Osteoblast (primary cell): ENCODE measurements around the gene LRRC3. TPM values are rescaled to one million over a fixed set of nuclear protein-coding genes. Genes with fewer than 3 reads are reported as not detected.

Experiments used
- DNase-seq: peaks from one replicate; pipeline ENCODE4 v3.0.0; 2011; ENCODE audit warnings: low spot score, mixed read lengths; ENCODE audit not compliant: insufficient read length; ENCODE audit errors: missing footprints
- H2AFZ ChIP-seq: 2 replicates; pipeline ENCODE4 v1.6.0; 2011; ENCODE audit warnings: mild to moderate bottlenecking, low read length
- H3K27ac ChIP-seq: 2 replicates; pipeline ENCODE4 v1.5.1; 2011; ENCODE audit warnings: mild to moderate bottlenecking, low read depth, low read length, moderate library complexity
- H3K27me3 ChIP-seq: 2 replicates; pipeline ENCODE4 v1.6.0; 2012; ENCODE audit warnings: mild to moderate bottlenecking, control low read depth, inconsistent platforms, low read length, moderate library complexity; ENCODE audit not compliant: insufficient read depth
- H3K36me3 ChIP-seq: 2 replicates; pipeline ENCODE4 v1.5.1; 2011; ENCODE audit warnings: mild to moderate bottlenecking, low read length, control low read depth, moderate library complexity; ENCODE audit not compliant: insufficient read depth
- H3K4me1 ChIP-seq: 2 replicates; pipeline ENCODE4 v1.5.1; 2011; ENCODE audit warnings: mild to moderate bottlenecking, low read length, control low read depth, moderate library complexity; ENCODE audit not compliant: insufficient read depth
- H3K4me2 ChIP-seq: 2 replicates; pipeline ENCODE4 v1.6.0; 2011; ENCODE audit warnings: mild to moderate bottlenecking, low read length; ENCODE audit not compliant: insufficient read depth
- H3K4me3 ChIP-seq: fragments of 200-600 bp; sonication (generic); 3 replicates; pipeline ENCODE4 v1.5.1; 2012; ENCODE audit warnings: mild to moderate bottlenecking, low read length, inconsistent platforms; ENCODE audit not compliant: insufficient read depth
- H3K79me2 ChIP-seq: 2 replicates; pipeline ENCODE4 v1.6.0; 2012; ENCODE audit warnings: mild to moderate bottlenecking, low read length, control low read depth, inconsistent platforms; ENCODE audit not compliant: insufficient read depth
- H3K9me3 ChIP-seq: 2 replicates; pipeline ENCODE4 v1.5.1; 2011; ENCODE audit warnings: low read depth, low read length, control low read depth
- H4K20me1 ChIP-seq: 2 replicates; pipeline ENCODE4 v1.6.0; 2012; ENCODE audit warnings: mild to moderate bottlenecking, low read length, control low read depth; ENCODE audit not compliant: insufficient read depth
- total RNA-seq: library from RNA; depleted of rRNA; stranded (reverse); fragments of >200 nt; gene quantifications from 2 replicates; pipeline ENCODE4 v1.2.3, GENCODE V29; 2012
- TF ChIP-seq, protein P1 (sequence below): IDR thresholded peaks from 2 replicates; pipeline ENCODE4 v1.5.1; 2011; ENCODE audit warnings: mild to moderate bottlenecking, low read depth, low read length, moderate library complexity; ENCODE audit errors: extremely low read depth

The LRRC3 gene
- total RNA-seq, 1 donor = 0.72 TPM

GRCh38 chr21:44495611-44496563 is 40.6 kb downstream of the LRRC3 start:
- H3K27me3 ChIP-seq = peaks cover 12% of the 10 kb centered on the region
- no peaks in the 10 kb centered on the region for H3K79me2 ChIP-seq
- no peak overlapping the region for H3K4me2 ChIP-seq
- H3K36me3 ChIP-seq = no peaks in the 10 kb centered on the region
- peak; percentile 13 for DNase-seq
- peaks cover 14% of the 10 kb centered on the region for H3K9me3 ChIP-seq
- no peaks in the 10 kb centered on the region for H3K4me1 ChIP-seq
- no peaks in the 10 kb centered on the region for H4K20me1 ChIP-seq
- H3K4me3 ChIP-seq = peak overlapping the region; percentile 49
- TF ChIP-seq, protein P1, sequence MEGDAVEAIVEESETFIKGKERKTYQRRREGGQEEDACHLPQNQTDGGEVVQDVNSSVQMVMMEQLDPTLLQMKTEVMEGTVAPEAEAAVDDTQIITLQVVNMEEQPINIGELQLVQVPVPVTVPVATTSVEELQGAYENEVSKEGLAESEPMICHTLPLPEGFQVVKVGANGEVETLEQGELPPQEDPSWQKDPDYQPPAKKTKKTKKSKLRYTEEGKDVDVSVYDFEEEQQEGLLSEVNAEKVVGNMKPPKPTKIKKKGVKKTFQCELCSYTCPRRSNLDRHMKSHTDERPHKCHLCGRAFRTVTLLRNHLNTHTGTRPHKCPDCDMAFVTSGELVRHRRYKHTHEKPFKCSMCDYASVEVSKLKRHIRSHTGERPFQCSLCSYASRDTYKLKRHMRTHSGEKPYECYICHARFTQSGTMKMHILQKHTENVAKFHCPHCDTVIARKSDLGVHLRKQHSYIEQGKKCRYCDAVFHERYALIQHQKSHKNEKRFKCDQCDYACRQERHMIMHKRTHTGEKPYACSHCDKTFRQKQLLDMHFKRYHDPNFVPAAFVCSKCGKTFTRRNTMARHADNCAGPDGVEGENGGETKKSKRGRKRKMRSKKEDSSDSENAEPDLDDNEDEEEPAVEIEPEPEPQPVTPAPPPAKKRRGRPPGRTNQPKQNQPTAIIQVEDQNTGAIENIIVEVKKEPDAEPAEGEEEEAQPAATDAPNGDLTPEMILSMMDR = no peak
- no peak overlapping the region for H2AFZ ChIP-seq
- H3K27ac ChIP-seq = no peak overlapping the region

DNA sequence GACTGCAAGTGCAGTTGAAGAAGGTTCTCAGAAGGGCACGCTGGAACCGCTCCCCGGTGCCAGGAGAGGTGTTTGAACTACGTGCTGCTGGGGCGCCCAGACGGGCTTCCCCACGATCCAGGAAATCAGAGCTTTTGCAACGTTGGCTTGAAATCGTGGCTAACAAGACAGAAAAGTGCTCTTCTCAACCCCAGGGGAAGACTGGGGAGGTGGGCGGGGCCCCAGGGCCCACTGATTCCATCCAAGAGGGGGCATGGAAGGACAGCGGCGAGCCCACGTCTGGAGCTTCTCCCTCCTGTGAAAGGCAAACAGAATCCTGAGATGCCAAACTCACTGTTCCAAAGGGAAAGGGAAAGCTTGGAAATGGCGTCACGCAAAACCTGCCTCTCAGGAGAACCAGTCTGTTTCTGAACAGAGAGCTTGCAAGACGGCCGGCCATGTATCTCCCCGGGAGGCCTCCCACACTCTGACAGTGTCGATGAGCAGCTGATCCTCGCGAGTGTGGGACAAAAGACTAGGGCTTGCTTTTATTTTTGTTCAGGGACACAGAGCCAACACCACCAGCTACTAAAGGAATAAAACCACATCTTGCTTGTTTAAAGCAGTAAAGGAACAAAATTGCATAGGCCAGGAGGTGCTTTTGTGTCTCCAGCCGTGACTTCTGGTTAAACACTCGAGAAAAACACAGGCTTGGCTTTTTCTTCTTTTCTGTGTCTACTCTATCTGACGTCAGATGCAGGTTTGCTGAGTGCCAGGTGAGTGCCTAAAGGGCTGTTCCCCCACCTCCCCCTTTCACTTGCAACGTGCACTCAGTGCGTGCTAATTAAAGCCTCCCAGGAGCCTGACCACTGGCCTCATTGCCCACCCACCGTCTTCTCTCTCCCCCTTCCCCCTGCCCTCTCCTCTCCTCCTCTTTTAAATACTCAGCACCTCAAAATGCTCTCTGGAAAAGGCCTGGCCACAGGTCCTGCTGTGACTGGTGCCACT is 41.5 kb downstream of the LRRC3 start:
- Histone ChIP-seq H3K4me3 (peak overlapping the region; percentile 49), H3K4me1 (no peaks in the 10 kb centered on the region), H3K4me2 (peak overlapping the region; percentile 62), H3K36me3 (no peaks in the 10 kb centered on the region), H4K20me1 (no peaks in the 10 kb centered on the region), H3K27ac (no peak overlapping the region), H3K79me2 (no peaks in the 10 kb centered on the region), H2AFZ (peak overlapping the region; percentile 80), H3K9me3 (peaks cover 14% of the 10 kb centered on the region), H3K27me3 (peaks cover 12% of the 10 kb centered on the region)
- TF ChIP-seq, protein P1 = no peak
- peak; percentile 83 for DNase-seq

DNA sequence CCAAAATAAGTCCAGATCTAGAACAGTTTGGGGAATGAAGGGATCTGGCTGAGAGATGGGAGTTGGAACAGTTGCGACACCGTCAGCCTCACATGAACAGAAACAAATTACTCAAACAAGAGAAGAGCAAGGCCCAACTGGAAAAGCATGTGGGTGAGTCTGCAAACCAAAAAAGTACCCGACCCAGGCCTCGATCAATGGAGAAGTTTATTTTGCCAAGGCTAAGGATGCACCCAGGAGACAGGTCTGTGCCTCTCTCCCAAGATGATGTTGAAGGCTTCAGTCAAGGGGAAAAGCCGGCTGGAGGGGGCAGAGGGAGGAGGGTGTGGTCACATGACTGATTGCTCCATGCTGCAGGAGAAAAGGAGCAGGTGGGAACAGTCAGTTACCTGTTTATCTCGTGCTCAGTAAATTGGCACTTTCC is 42.4 kb downstream of the LRRC3 start:
- Histone ChIP-seq H2AFZ (no peak overlapping the region), H3K9me3 (peaks cover 11% of the 10 kb centered on the region), H3K79me2 (no peaks in the 10 kb centered on the region), H3K36me3 (no peaks in the 10 kb centered on the region), H3K27me3 (peaks cover 12% of the 10 kb centered on the region), H4K20me1 (no peaks in the 10 kb centered on the region), H3K27ac (no peak overlapping the region), H3K4me3 (no peak overlapping the region), H3K4me1 (no peaks in the 10 kb centered on the region), H3K4me2 (peak overlapping the region; percentile 62)
- DNase-seq = no peak
- TF ChIP-seq, protein P1 = no peak
